Esophagus squamous epithelium (tissue), 4 donors: ENCODE results near the gene WDR49.

Source experiments
- CTCF ChIP-seq, 6 experiments: fragments of 450-650 bp in 4 of 6; fragments of 200-600 bp in 2 of 6; sonication (generic) in 2 of 6; IDR thresholded peaks; one replicate each; pipeline ENCODE4 v1.5.1; 2016 to 2019; ENCODE audit warnings: antibody characterized with exemption in 6 of 6, mild to moderate bottlenecking in 4 of 6, moderate library complexity in 4 of 6
- POLR2A ChIP-seq, 4 donors: fragments of 450-650 bp; IDR thresholded peaks; one replicate each; pipeline ENCODE4 v1.6.1; 2017; ENCODE audit warnings: antibody characterized with exemption in 4 of 4, mild to moderate bottlenecking in 4 of 4, moderate library complexity in 3 of 4

- TF ChIP-seq CTCF (IDR thresholded peaks at IDR 0.05) (no peak), POLR2A (IDR thresholded peaks at IDR 0.05) (no peak)
Measured at GRCh38 chr3:167538081-167538480, 115.7 kb downstream of the WDR49 start.
